Parathyroid adenoma (tissue), 2 donors: ENCODE data around the gene ZC3H8.

Experiments
- H2AFZ ChIP-seq: fragments of 300-600 bp; sonication (generic); one replicate; pipeline ENCODE4 v1.7.0; 2017; ENCODE audit warnings: antibody characterized with exemption, mild to moderate bottlenecking
- H3K27ac ChIP-seq: fragments of 300-600 bp; sonication (generic); one replicate; pipeline ENCODE4 v1.7.0; 2017
- H3K27me3 ChIP-seq: fragments of 300-600 bp; sonication (generic); one replicate; pipeline ENCODE4 v1.7.0; 2017; ENCODE audit warnings: low read length; ENCODE audit not compliant: control insufficient read depth, insufficient read depth
- H3K36me3 ChIP-seq: fragments of 300-600 bp; sonication (generic); one replicate; pipeline ENCODE4 v1.7.0; 2017; ENCODE audit warnings: low read length; ENCODE audit not compliant: control insufficient read depth, insufficient read depth
- H3K4me1 ChIP-seq: fragments of 300-600 bp; sonication (generic); one replicate; pipeline ENCODE4 v1.7.0; 2017; ENCODE audit warnings: control low read depth
- H3K4me2 ChIP-seq: fragments of 300-600 bp; sonication (generic); one replicate; pipeline ENCODE4 v1.7.0; 2017; ENCODE audit warnings: low read length
- H3K4me3 ChIP-seq: fragments of 300-600 bp; sonication (generic); one replicate; pipeline ENCODE4 v1.7.0; 2017; ENCODE audit warnings: low read depth, low read length
- H3K79me2 ChIP-seq: fragments of 300-600 bp; sonication (generic); one replicate; pipeline ENCODE4 v1.7.0; 2017; ENCODE audit warnings: control low read depth
- H3K9ac ChIP-seq: fragments of 300-600 bp; sonication (generic); one replicate; pipeline ENCODE4 v1.7.0; 2017; ENCODE audit warnings: mild to moderate bottlenecking
- H3K9me3 ChIP-seq: fragments of 300-600 bp; sonication (generic); one replicate; pipeline ENCODE4 v1.7.0; 2017; ENCODE audit warnings: low read length; ENCODE audit not compliant: control insufficient read depth
- CTCF ChIP-seq: fragments of 300-600 bp; sonication (generic); IDR thresholded peaks from one replicate; pipeline ENCODE4 v1.7.0; 2017; ENCODE audit warnings: antibody characterized with exemption, mild to moderate bottlenecking
- donor health status: primary hyperparathyroidism.

The ZC3H8 gene

GRCh38 chr2:112195950-112196349 lies 58.9 kb downstream of the ZC3H8 start:
- Histone ChIP-seq H3K9me3 (no peaks in the 10 kb centered on the region), H3K4me1 (peaks cover 9% of the 10 kb centered on the region), H3K36me3 (no peaks in the 10 kb centered on the region), H3K27ac (no peak overlapping the region), H3K9ac (no peak overlapping the region), H3K4me2 (no peak overlapping the region), H2AFZ (no peak overlapping the region), H3K79me2 (no peaks in the 10 kb centered on the region), H3K4me3 (no peak overlapping the region), H3K27me3 (no peaks in the 10 kb centered on the region)
- TF ChIP-seq CTCF, result no peak

GRCh38 chr2:112195167-112195766 lies 59.6 kb downstream of the ZC3H8 start:
- H3K27me3 ChIP-seq, result no peaks in the 10 kb centered on the region
- H3K4me2 ChIP-seq, result no peak overlapping the region
- no peak overlapping the region for H3K4me3 ChIP-seq
- H3K27ac ChIP-seq, result no peak overlapping the region
- H2AFZ ChIP-seq, result no peak overlapping the region
- H3K9me3 ChIP-seq, result no peaks in the 10 kb centered on the region
- no peak overlapping the region for H3K9ac ChIP-seq
- H3K4me1 ChIP-seq, result peaks cover 9% of the 10 kb centered on the region
- no peaks in the 10 kb centered on the region for H3K36me3 ChIP-seq
- TF ChIP-seq CTCF, result no peak
- no peaks in the 10 kb centered on the region for H3K79me2 ChIP-seq

GRCh38 chr2:112194482-112194881 lies 60.4 kb downstream of the ZC3H8 start:
- H3K9me3 ChIP-seq, result no peaks in the 10 kb centered on the region
- no peak overlapping the region for H3K27ac ChIP-seq
- no peaks in the 10 kb centered on the region for H3K27me3 ChIP-seq
- H3K4me1 ChIP-seq, result peaks cover 9% of the 10 kb centered on the region
- no peaks in the 10 kb centered on the region for H3K79me2 ChIP-seq
- TF ChIP-seq CTCF, result no peak
- peak overlapping the region; percentile 3 for H2AFZ ChIP-seq
- H3K4me3 ChIP-seq, result no peak overlapping the region
- H3K4me2 ChIP-seq, result no peak overlapping the region
- no peaks in the 10 kb centered on the region for H3K36me3 ChIP-seq
- no peak overlapping the region for H3K9ac ChIP-seq

GRCh38 chr2:112194028-112194427 lies 60.8 kb downstream of the ZC3H8 start:
- no peak overlapping the region for H3K9ac ChIP-seq
- H3K4me1 ChIP-seq, result peaks cover 9% of the 10 kb centered on the region
- H3K4me2 ChIP-seq, result no peak overlapping the region
- H2AFZ ChIP-seq, result no peak overlapping the region
- no peaks in the 10 kb centered on the region for H3K27me3 ChIP-seq
- no peaks in the 10 kb centered on the region for H3K9me3 ChIP-seq
- no peak for TF ChIP-seq CTCF
- H3K27ac ChIP-seq, result no peak overlapping the region
- H3K36me3 ChIP-seq, result no peaks in the 10 kb centered on the region
- H3K79me2 ChIP-seq, result no peaks in the 10 kb centered on the region
- H3K4me3 ChIP-seq, result no peak overlapping the region

GRCh38 chr2:112189001-112189556 lies 65.8 kb downstream of the ZC3H8 start:
- H3K4me3 ChIP-seq, result no peak overlapping the region
- no peaks in the 10 kb centered on the region for H3K9me3 ChIP-seq
- H3K4me1 ChIP-seq, result no peaks in the 10 kb centered on the region
- H3K36me3 ChIP-seq, result no peaks in the 10 kb centered on the region
- H3K9ac ChIP-seq, result no peak overlapping the region
- no peak overlapping the region for H3K27ac ChIP-seq
- no peaks in the 10 kb centered on the region for H3K79me2 ChIP-seq
- H3K27me3 ChIP-seq, result no peaks in the 10 kb centered on the region
- TF ChIP-seq CTCF, result no peak
- no peak overlapping the region for H3K4me2 ChIP-seq
- H2AFZ ChIP-seq, result no peak overlapping the region
